H1 (cell line): ENCODE results near the gene PRKRIP1. TPM values are rescaled to one million over a fixed set of nuclear protein-coding genes. Genes with fewer than 3 reads are reported as not detected.

ENCODE experiments used
- CHD1 ChIP-seq: IDR thresholded peaks from 2 replicates; pipeline ENCODE4 v1.6.1; 2012; ENCODE audit warnings: low read depth, low read length, improper control_type of control experiment
- SIN3A ChIP-seq, 2 experiments: IDR thresholded peaks in 1 of 2; conservative IDR thresholded peaks in 1 of 2; 2 replicates each; pipeline ENCODE4 v1.6.1; 2011 to 2012; ENCODE audit warnings: low read length in 2 of 2, improper control_type of control experiment in 1 of 2, low read depth in 1 of 2, mild to moderate bottlenecking in 1 of 2
- SUZ12 ChIP-seq: fragments of 200-600 bp; sonication (generic); IDR thresholded peaks from 2 replicates; pipeline ENCODE4 v1.6.1; 2012; ENCODE audit warnings: mild to moderate bottlenecking, inconsistent platforms, low read length, moderate library complexity, mixed read lengths
- polyA plus RNA-seq, 7 experiments: library from polyadenylated mRNA; depleted of rRNA in 3 of 7; stranded (reverse) in 5 of 7; unstranded in 2 of 7; fragments of >200 nt in 5 of 7; fragments of 200-250 nt in 2 of 7; gene quantifications; 1 replicate in 5 of 7; 2 replicates in 1 of 7; 4 replicates in 1 of 7; pipeline versions ENCODE4 v1.2.1 to v1.2.3, GENCODE V29; 2011 to 2013; ENCODE audit warnings: missing spikeins in 2 of 7, mixed read lengths in 2 of 7
- total RNA-seq: library from RNA; stranded (reverse); fragmentation: NEBNext Ultra II Directional; extraction: Animal tissue kit (Norgen Biotek cat#: 25700); gene quantifications from 2 replicates; pipeline ENCODE4 v1.2.1, GENCODE V29; 2021

PRKRIP1 gene
- total and polyA plus RNA-seq, 2 of the 8 experiments (the other 6 are each of a cell fraction or from before 2014, with no cell fraction given) = 11.1 to 22.0 TPM

DNA sequence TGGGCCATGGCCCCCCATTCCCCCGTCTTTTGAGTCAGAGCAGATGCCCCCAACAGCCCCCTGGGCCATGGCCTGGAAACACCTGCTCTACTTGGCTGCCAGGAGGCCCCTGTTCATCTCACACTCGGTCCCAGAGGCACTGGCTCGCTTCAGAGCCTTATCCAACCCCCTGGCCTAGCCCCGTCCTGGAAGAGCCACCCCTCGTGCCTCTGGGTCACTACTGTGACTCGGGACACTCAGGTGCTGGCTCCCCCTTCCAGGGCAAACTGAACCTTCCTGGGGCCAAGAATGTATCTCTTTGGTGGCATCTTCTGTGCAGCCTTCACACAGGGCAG is 75.6 kb downstream of the PRKRIP1 start (continued):
- TF ChIP-seq SUZ12 (no peak), SIN3A (conservative IDR thresholded peaks at IDR 0.05 in 1 of 2, IDR thresholded peaks at IDR 0.05 in 1 of 2; ENCODE audit: low read depth in 1 of 2, low read length in 2 of 2) (no peak), CHD1 (no peak)
- TF ChIP-seq, all 59 proteins: peak for 0
